Right cardiac atrium (tissue), 5 donors: ENCODE measurements around the gene TXNL4B. TPM values are rescaled to one million over a fixed set of nuclear protein-coding genes. Genes with fewer than 3 reads are reported as not detected.
"Not testable (repeated sequence)": the region's sequence is repeated elsewhere in the genome, so short reads cannot be mapped to it uniquely, and the experiment has no call there.

Experiments
- ATAC-seq, 2 donors: fragments of 200-7000 bp; cut with Tn5 transposase; one replicate each; pipeline versions ENCODE4 v1.8.0 to v1.9.1; 2020; ENCODE audit warnings: moderate library complexity in 2 of 2, mild to moderate bottlenecking in 1 of 2
- DNase-seq, 3 donors: peaks; one replicate each; pipeline ENCODE4 v3.0.0-alpha.2; 2020
- H3K27ac ChIP-seq: one replicate; pipeline ENCODE4 v1.5.1; 2013; ENCODE audit warnings: mild to moderate bottlenecking, low read length, control low read depth, moderate library complexity
- H3K27me3 ChIP-seq: one replicate; pipeline ENCODE4 v1.6.1; 2013; ENCODE audit not compliant: control insufficient read depth, insufficient read depth
- H3K4me1 ChIP-seq: one replicate; pipeline ENCODE4 v1.6.1; 2013; ENCODE audit warnings: low read length; ENCODE audit not compliant: control insufficient read depth, insufficient read depth
- H3K4me3 ChIP-seq: one replicate; pipeline ENCODE4 v1.5.1; 2013; ENCODE audit warnings: low read length, control low read depth
- H3K9me3 ChIP-seq: one replicate; pipeline ENCODE4 v1.6.1; 2013; ENCODE audit warnings: low read length; ENCODE audit not compliant: control insufficient read depth
- WGBS: extraction: QIAGEN DNeasy Blood & Tissue Kit; methylation state at CpG from one replicate; pipeline ENCODE4 v1.1.7; 2013; 5-methylcytosine and 5-hydroxymethylcytosine counted together
- intact Hi-C, 4 donors: fragments of 100-400 bp; cut with DNase I; formaldehyde crosslinking; loops; one replicate each; pipeline versions ENCODE4 v1.11.0 to v1.14.0; 2022 to 2023
- polyA plus RNA-seq: library from polyadenylated mRNA; stranded (reverse); fragments of 200-250 nt; gene quantifications from one replicate; pipeline ENCODE4 v1.2.3, GENCODE V29; 2013
- total RNA-seq, 4 donors: library from RNA; stranded (reverse); fragmentation: NEBNext Ultra II Directional; extraction: Animal tissue kit (Norgen Biotek cat#: 25700); gene quantifications; one replicate each; pipeline ENCODE4 v1.2.1, GENCODE V29; 2021
- donor health status: healthy with polysubstance abuse.
- donor health status: DM: no; HTN: yes; CAD: no.
- donor health status: DM: no; HTN: no; CAD: no.
- donor health status: DM: no; HTN: yes; CAD: no; lungs with severe emphysema.
- donor health status: DM: yes; HTN: yes; CAD: no.

Gene TXNL4B
- total and polyA plus RNA-seq, 5 donors: 4.5 to 7.9 (median 5.0) TPM

DNA sequence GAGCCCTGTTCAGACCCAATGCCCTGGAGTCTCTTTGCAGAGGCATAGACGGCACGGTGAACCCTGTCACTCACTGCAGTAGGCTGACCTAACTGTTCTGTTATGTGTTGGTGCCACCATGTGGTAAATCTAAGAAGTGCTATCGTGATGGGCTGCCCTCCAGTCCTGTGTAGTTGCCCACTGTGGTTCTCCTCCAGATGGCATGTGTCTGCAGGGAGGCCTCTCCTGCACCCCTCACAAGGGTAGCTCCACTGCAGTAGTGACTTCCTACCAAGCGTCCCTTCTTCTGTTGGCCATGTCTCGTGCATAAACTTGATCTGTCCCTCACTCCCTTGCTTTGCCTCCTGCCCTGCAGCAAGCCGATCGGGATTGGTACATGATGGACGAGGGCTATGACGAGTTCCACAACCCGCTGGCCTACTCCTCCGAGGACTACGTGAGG lies 6.0 kb upstream of the TXNL4B start:
- H3K4me3 ChIP-seq: no peak overlapping the region
- no peaks in the 10 kb centered on the region for H3K4me1 ChIP-seq
- ATAC-seq (peak; percentile 66 to 79), DNase-seq (no peak)
- no peaks in the 10 kb centered on the region for H3K9me3 ChIP-seq
- no peak overlapping the region for H3K27ac ChIP-seq
- no peaks in the 10 kb centered on the region for H3K27me3 ChIP-seq
- intact Hi-C loops: loop anchor here in 1 of 4 donors (10.0 kb wide), 1 partner anchor 85 kb away; no protein-coding TSS in a partner anchor
- WGBS: 66% methylated on average over 12 of the region's 12 CpGs

GRCh38 chr16:72098936-72099335 lies 5.5 kb upstream of the TXNL4B start:
- H3K4me1 ChIP-seq: no peaks in the 10 kb centered on the region
- WGBS: 79% methylated on average over 15 of the region's 15 CpGs
- no peak overlapping the region for H3K27ac ChIP-seq
- intact Hi-C loops: loop anchor here in 1 of 4 donors (10.0 kb wide), 1 partner anchor 84 kb away; no protein-coding TSS in a partner anchor
- peak in 1 of 2 donors; percentile 4 for ATAC-seq
- H3K27me3 ChIP-seq: no peaks in the 10 kb centered on the region
- no peaks in the 10 kb centered on the region for H3K9me3 ChIP-seq
- no peak for DNase-seq
- H3K4me3 ChIP-seq: no peak overlapping the region

GRCh38 chr16:72094266-72094610 lies 818 bp upstream of the TXNL4B start:
- ATAC-seq (peak in 1 of 2 donors; percentile 6), DNase-seq (no peak)
- H3K4me3 ChIP-seq: peak overlapping the region; percentile 72
- peak overlapping the region; percentile 95 for H3K27ac ChIP-seq
- intact Hi-C loops: loop anchor here in 1 of 4 donors (10.0 kb wide), 1 partner anchor 79 kb away; no protein-coding TSS in a partner anchor
- no peaks in the 10 kb centered on the region for H3K27me3 ChIP-seq
- H3K4me1 ChIP-seq: peaks cover 3% of the 10 kb centered on the region
- 2% methylated on average over 11 of the region's 11 CpGs for WGBS
- no peaks in the 10 kb centered on the region for H3K9me3 ChIP-seq

GRCh38 chr16:72092832-72093447 lies 480 bp downstream of the TXNL4B start:
- H3K9me3 ChIP-seq: no peaks in the 10 kb centered on the region
- H3K27ac ChIP-seq: peak overlapping the region; percentile 94
- no peaks in the 10 kb centered on the region for H3K27me3 ChIP-seq
- peaks cover 3% of the 10 kb centered on the region for H3K4me1 ChIP-seq
- peak in 1 of 3 donors; percentile 42 for DNase-seq
- intact Hi-C loops: loop anchor here in 1 of 4 donors (10.0 kb wide), 1 partner anchor 78 kb away; no protein-coding TSS in a partner anchor
- H3K4me3 ChIP-seq: peak overlapping the region; percentile 72
- WGBS: under 1% methylated on average over 22 of the region's 22 CpGs
- ATAC-seq: peak in 1 of 2 donors; percentile 53

GRCh38 chr16:72091217-72091616 lies 2.2 kb downstream of the TXNL4B start:
- no peaks in the 10 kb centered on the region for H3K27me3 ChIP-seq
- intact Hi-C loops: loop anchor here in 1 of 4 donors (10.0 kb wide), 1 partner anchor 76 kb away; no protein-coding TSS in a partner anchor
- no peaks in the 10 kb centered on the region for H3K9me3 ChIP-seq
- no peak overlapping the region for H3K4me3 ChIP-seq
- DNase-seq (no peak), ATAC-seq (no peak)
- no peak overlapping the region for H3K27ac ChIP-seq
- WGBS: 84% methylated on average over 3 of the region's 3 CpGs
- peaks cover 3% of the 10 kb centered on the region for H3K4me1 ChIP-seq

DNA sequence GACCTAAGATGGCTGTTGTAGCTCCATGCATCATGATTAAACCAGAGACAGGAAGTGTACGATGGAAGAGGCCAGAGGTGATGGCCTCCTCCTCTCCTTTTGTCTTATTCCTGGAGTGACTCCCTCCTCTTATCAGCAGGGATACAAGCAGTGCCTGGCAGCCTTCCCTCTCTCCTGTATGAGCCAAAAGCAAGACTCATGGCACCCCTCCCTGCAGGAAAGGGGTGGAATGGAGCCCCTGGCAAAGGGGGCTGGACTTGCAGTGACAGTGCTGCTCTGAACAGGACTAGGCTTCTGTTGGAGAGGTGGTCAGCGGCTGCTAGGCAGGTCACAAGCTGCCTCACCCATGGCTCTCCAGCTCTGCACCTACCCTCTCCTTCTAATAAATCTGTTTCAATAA lies 8.4 kb downstream of the TXNL4B start:
- Histone ChIP-seq H3K4me3 (no peak overlapping the region), H3K4me1 (peaks cover 6% of the 10 kb centered on the region), H3K27me3 (no peaks in the 10 kb centered on the region), H3K27ac (peak overlapping the region; percentile 36), H3K9me3 (no peaks in the 10 kb centered on the region)
- intact Hi-C loops: no loop called here
- WGBS: 77% methylated on average over 2 of the region's 2 CpGs
- DNase-seq: peak; percentile 61 to 87 (median 71)
- peak; percentile 86 to 87 for ATAC-seq

- ATAC-seq: no peak
- Histone ChIP-seq H3K27me3 (no peaks in the 10 kb centered on the region), H3K9me3 (no peaks in the 10 kb centered on the region), H3K27ac (peak overlapping the region; percentile 36), H3K4me3 (no peak overlapping the region), H3K4me1 (peaks cover 6% of the 10 kb centered on the region)
- intact Hi-C loops: no loop called here
- 98% methylated on average over 10 of the region's 10 CpGs for WGBS
- DNase-seq: no peak
Measured at GRCh38 chr16:72084445-72084844, 9.0 kb downstream of the TXNL4B start.

GRCh38 chr16:72083778-72084404 lies 9.5 kb downstream of the TXNL4B start:
- DNase-seq: no peak
- Histone ChIP-seq H3K4me1 (peaks cover 6% of the 10 kb centered on the region), H3K9me3 (no peaks in the 10 kb centered on the region), H3K4me3 (no peak overlapping the region), H3K27me3 (no peaks in the 10 kb centered on the region), H3K27ac (no peak overlapping the region)
- ATAC-seq: no peak
- 64% methylated on average over 3 of the region's 3 CpGs for WGBS
- intact Hi-C loops: no loop called here

- H3K9me3 ChIP-seq, ATAC-seq, H3K4me3 ChIP-seq, DNase-seq, intact Hi-C loops, H3K27ac ChIP-seq, H3K27me3 ChIP-seq, H3K4me1 ChIP-seq: not testable (repeated sequence)
- WGBS: 95% methylated on average over 2 of the region's 5 CpGs
Measured at GRCh38 chr16:72076991-72077706, 16.3 kb downstream of the TXNL4B start.

DNA sequence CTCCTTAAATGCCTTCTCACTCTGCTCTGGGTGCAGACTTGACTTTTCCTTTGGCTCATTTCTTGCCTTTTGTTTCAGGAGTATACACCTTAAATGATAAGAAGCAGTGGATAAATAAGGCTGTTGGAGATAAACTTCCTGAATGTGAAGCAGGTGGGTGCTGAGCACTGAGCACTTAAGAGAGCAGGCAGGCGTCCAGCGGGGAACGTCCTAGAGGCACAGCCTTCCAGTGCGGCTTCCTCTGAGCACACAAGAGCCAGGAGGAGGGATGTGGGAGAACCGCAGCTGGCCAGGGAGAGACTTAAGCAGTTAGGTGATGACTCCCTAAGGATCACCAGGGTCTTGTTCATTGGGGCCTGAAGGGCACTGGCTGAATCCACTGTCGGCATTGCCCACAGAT lies 18.4 kb downstream of the TXNL4B start:
- DNase-seq, H3K27me3 ChIP-seq, H3K4me3 ChIP-seq, intact Hi-C loops, H3K9me3 ChIP-seq: not testable (repeated sequence)
- Histone ChIP-seq H3K4me1 (peaks cover 13% of the 10 kb centered on the region), H3K27ac (peak overlapping the region; percentile 48)
- WGBS: 44% methylated on average over 2 of the region's 6 CpGs
- ATAC-seq: peak; percentile 24 to 39
